Measurements from ENCODE around the gene CD200R1. TPM values are rescaled to one million over a fixed set of nuclear protein-coding genes. Genes with fewer than 3 reads are reported as not detected.

The CD200R1 gene
- total and polyA plus RNA-seq, 9 of the 15 experiments (the other 6 are each of a cell fraction or from before 2014, with no cell fraction given), result 0.04 to 0.23 (median 0.09) TPM; not detected in 5

GRCh38 chr3:113019182-113020137, 44.6 kb upstream of the CD200R1 start (continued):
- no peak for TF ChIP-seq ELK1 (CRISPR knock-in tag; IDR thresholded peaks at IDR 0.05)
- TF ChIP-seq ZBTB43 (CRISPR knock-in tag; IDR thresholded peaks at IDR 0.05), result 0 out of 2 replicates have a peak, but pooled peaks have one; percentile 5
- TF ChIP-seq ZNF23 (CRISPR knock-in tag; IDR thresholded peaks at IDR 0.05), result no peak
- TF ChIP-seq NR2F6 (CRISPR knock-in tag; IDR thresholded peaks at IDR 0.05), result no peak
- no peak for TF ChIP-seq ZNF584 (CRISPR knock-in tag; IDR thresholded peaks at IDR 0.05; ENCODE audit: low read depth)
- no peak for TF ChIP-seq ZNF124 (CRISPR knock-in tag; IDR thresholded peaks at IDR 0.05)
- TF ChIP-seq ZNF197 (CRISPR knock-in tag; IDR thresholded peaks at IDR 0.05; ENCODE audit: low read depth), result no peak
- no peak for TF ChIP-seq ZNF445 (CRISPR knock-in tag; IDR thresholded peaks at IDR 0.05; ENCODE audit: low read depth)
- TF ChIP-seq HES1 (IDR thresholded peaks at IDR 0.05; ENCODE audit: low read depth), result no peak
- TF ChIP-seq MTA3 (IDR thresholded peaks at IDR 0.05; ENCODE audit: borderline replicate concordance), result no peak
- TF ChIP-seq ESRRA (IDR thresholded peaks at IDR 0.05; ENCODE audit: borderline replicate concordance, low read depth), result no peak
- no peak for TF ChIP-seq ZBTB17 (CRISPR knock-in tag; IDR thresholded peaks at IDR 0.05)
- no peak for TF ChIP-seq CC2D1A (IDR thresholded peaks at IDR 0.05)
- no peak for TF ChIP-seq ZNF280B (CRISPR knock-in tag; IDR thresholded peaks at IDR 0.05)
- no peak for TF ChIP-seq LARP7 (IDR thresholded peaks at IDR 0.05)
- no peak for TF ChIP-seq TEAD1 (CRISPR knock-in tag; IDR thresholded peaks at IDR 0.05)
- TF ChIP-seq RBM34 (IDR thresholded peaks at IDR 0.05; ENCODE audit: borderline replicate concordance, insufficient read depth, low read length), result no peak
- TF ChIP-seq ESRRB (CRISPR knock-in tag; IDR thresholded peaks at IDR 0.05; ENCODE audit: borderline replicate concordance), result no peak

Data from K562 (cell line).